ENCODE measurements around the gene OSBPL9.
"Not testable (repeated sequence)": the region's sequence is repeated elsewhere in the genome, so short reads cannot be mapped to it uniquely, and the experiment has no call there.

OSBPL9 gene

GRCh38 chr1:51799372-51799771 lies 182.5 kb downstream of the OSBPL9 start:
- no peak for DNase-seq

GRCh38 chr1:51814513-51814912 lies 197.6 kb downstream of the OSBPL9 start:
- no peak for DNase-seq

GRCh38 chr1:51818487-51818886 lies 201.6 kb downstream of the OSBPL9 start:
- DNase-seq = no peak

- DNase-seq = not testable (repeated sequence)
Measured at GRCh38 chr1:51819021-51819420, 202.1 kb downstream of the OSBPL9 start.

- DNase-seq = no peak
Measured at GRCh38 chr1:51819810-51820209, 202.9 kb downstream of the OSBPL9 start.

- DNase-seq = no peak
Measured at GRCh38 chr1:51829058-51829457, 212.2 kb downstream of the OSBPL9 start.

- DNase-seq = no peak
Measured at GRCh38 chr1:51833700-51834099, 216.8 kb downstream of the OSBPL9 start.

- DNase-seq = no peak
Measured at GRCh38 chr1:51837243-51837642, 220.4 kb downstream of the OSBPL9 start.
